Measurements from ENCODE around the gene SEPTIN10.

SEPTIN10 gene

DNA sequence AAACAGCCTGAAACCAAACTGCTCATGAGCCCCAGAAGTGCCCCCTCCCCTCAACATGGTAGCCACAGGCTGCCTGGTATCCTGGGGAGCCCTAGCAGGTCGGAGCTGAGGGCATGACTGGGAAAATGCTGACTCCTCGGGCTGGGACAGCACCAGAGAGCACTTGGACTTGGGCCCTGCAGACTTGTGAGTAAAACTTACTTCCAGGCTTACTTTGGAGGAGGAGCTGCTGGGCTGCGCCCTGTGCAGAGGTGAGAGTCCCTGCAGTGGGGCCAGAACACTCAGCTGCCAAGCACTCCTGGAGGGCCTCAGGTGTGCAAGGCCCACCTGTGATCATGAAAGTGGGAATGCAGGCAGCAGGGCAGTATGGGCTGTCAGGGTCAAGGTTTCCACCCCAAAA is 119.4 kb downstream of the SEPTIN10 start:
- DNase-seq: no peak

DNA sequence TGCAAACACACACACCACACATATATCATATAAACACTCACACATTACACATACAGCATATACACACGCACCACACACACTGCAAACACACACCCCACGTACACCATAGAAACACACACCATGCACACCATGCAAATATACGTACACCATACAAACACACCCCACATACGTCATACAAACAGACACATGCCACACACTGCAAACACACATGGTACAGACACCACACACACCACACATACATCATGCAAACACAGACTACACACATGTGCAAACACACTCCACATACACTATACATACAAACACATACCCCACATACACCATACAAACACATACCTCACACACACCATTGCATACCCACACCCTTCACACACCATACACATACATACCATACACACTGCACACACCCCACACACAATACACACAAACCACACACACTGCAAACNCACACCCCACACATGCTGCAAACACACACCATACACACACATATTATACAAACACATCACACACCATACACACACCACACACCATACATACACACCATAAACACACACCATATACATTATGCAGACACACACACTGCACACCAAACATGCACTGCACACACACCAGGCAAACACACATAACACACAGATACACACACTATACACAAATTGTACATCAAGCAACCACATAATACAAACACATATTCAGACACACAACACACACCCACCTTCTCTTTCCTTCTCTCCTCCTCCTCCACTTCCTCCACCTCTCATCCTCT is 120.4 kb downstream of the SEPTIN10 start:
- no peak for DNase-seq

Data from right forelimb (tissue), 1 donor.